Globus pallidus (tissue), 1 donor: ENCODE data around the gene SMYD3.
"Not testable (repeated sequence)": the region's sequence is repeated elsewhere in the genome, so short reads cannot be mapped to it uniquely, and the experiment has no call there.

Experiments
- DNase-seq: peaks from one replicate; pipeline ENCODE4 v3.0.0-alpha.2; 2015; ENCODE audit warnings: low spot score

The SMYD3 gene

GRCh38 chr1:246029616-246030015 is 477.5 kb downstream of the SMYD3 start:
- no peak for DNase-seq

- not testable (repeated sequence) for DNase-seq
These were observed 483.0 kb downstream of the SMYD3 start for GRCh38 chr1:246024118-246024517.

DNA sequence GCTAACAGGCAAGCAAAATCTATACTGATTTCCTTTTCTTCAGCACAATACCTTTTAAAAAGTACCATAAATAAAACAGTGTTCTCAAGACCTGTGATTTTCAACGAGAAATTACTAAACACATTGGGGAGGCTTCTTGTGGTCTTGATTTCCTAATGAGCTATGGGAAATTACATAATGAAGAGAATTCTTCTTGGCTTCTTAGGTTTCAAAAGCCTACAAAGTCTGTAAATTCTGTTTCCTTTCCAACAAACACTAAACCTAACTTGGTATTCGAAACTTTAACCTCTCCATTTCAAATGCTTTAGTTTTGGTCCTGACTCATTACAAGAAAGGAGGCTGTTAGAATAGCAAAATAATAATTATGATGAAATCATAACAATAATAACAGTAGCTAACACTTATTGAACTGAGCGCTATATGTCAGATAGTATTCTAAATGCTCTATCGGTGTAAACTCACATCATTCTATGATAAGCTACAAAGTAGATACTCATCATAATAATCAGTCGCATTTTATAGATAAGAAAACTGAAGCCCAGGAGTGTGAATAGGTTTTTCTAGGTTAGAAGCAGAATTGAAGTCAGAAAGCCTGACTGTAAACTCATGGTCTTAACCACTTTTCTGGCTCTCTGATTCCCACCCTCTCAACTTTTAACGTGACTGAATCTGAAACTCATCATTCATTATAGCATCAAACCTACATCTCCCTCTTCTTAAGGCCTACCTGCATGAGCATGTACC is 486.7 kb downstream of the SMYD3 start:
- DNase-seq, result no peak

GRCh38 chr1:246018146-246018545 is 488.9 kb downstream of the SMYD3 start:
- DNase-seq, result no peak

GRCh38 chr1:246012341-246012740 is 494.7 kb downstream of the SMYD3 start:
- peak; percentile 22 for DNase-seq

DNA sequence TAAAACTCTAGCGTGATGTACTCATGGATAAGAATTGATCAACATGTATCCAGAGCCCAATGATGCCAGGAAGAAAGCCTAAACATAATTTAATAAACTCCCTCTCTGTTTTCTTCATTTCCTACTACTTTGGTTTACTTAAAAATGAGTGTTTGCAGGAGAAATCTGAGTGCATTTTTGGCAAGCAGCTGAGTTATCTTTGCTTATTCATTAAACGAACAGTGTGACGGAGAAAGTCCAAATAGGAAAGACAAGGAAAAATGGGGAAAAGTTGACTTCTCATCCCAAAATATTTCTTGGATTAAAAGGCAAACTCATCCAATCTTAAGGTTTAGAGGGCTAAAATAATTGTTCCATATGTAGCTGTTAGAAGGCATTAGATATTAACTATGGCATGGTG is 496.7 kb downstream of the SMYD3 start:
- no peak for DNase-seq

DNA sequence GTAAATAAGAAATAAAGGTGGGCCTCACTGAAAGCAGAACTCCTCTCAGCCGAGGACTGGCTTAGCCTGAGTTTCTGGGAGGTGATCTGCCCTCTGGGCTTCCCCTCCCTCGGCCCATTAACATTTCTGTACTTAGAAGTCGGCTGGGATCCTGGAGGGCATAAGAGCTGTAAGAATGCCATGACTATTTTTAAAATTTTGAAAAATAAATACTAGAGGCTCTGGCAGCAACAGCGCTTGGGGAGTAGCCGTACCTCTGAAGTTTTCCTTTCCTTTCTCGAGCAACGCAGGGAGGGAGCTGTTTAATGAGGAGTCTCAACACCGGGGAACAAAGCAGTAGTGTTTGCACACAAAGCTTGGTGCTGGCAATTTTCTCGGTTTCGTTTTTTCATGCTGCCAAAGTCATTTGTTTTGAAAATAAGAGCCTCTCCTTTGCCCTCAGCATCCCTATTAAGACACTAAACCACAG is 498.7 kb downstream of the SMYD3 start:
- DNase-seq, result peak; percentile 72

- no peak for DNase-seq
These were observed 502.0 kb downstream of the SMYD3 start for GRCh38 chr1:246005067-246005466.

GRCh38 chr1:246004301-246004700 is 502.8 kb downstream of the SMYD3 start:
- no peak for DNase-seq

- DNase-seq, result no peak
These were observed 503.7 kb downstream of the SMYD3 start for GRCh38 chr1:246003442-246003730.

GRCh38 chr1:246002725-246003441 is 504.2 kb downstream of the SMYD3 start:
- peak; percentile 75 for DNase-seq

- DNase-seq, result no peak
These were observed 505.2 kb downstream of the SMYD3 start for GRCh38 chr1:246001837-246002230.

GRCh38 chr1:246001142-246001836 is 505.8 kb downstream of the SMYD3 start:
- no peak for DNase-seq

DNA sequence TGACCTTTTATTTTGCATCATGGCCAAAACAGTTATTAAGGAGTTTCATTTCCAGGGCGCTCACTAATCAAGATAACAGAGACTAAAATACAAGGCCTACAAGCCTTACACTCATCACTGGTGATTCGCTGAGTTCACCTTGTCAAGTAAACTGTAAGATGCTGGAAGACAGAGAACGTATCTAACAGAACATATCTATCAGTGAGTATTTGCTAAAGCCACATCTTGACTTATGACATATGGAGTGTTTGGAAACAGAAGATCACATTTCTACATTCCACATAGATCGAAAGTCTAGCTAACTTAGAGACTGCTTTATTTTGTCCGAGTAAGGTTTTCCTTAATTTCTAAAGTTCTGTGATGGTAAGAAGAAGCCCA is 506.5 kb downstream of the SMYD3 start:
- DNase-seq, result no peak

GRCh38 chr1:245999697-246000637 is 507.1 kb downstream of the SMYD3 start:
- DNase-seq, result no peak

GRCh38 chr1:245997471-245998258 is 509.4 kb downstream of the SMYD3 start:
- DNase-seq, result no peak

DNA sequence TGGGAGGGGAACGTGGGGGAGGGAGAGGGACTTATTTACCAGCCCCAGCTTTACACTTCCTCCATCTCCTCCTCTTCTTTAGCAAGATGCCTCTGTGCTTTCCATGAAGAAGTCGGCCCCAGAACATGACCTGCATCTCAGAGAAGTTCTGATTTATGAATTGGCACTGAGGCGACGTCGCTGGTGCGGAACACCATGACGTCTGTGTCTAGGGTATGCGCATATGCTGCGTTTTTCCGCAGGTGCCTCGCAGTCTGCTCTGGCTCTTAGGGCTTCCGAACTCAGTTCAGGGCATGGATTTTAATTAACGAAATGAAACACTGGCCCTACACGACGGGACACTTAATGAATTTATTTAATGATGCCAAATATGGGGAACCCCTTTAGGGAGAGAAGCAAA is 510.3 kb downstream of the SMYD3 start:
- no peak for DNase-seq

- DNase-seq, result no peak
These were observed 511.6 kb downstream of the SMYD3 start for GRCh38 chr1:245995474-245995873.

DNA sequence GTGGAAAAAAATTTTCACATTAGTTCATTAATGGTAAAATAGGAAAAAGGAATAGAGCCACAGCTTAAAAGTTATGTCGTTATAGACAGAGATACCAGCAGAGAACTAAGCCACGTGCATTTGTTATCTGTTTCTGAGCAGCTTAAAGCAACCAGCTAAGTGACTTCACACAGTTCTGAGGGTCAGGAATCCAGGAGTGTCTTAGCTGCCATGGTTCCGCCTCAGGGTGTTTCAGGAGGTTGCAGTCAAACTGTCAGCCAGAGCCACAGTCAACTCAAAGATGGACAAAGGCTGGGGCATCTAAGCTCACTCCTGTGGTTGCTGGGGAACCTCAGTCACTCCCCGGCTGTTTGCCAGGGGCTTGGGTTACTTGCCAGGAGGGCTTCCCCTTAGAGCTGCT is 515.8 kb downstream of the SMYD3 start:
- no peak for DNase-seq

DNA sequence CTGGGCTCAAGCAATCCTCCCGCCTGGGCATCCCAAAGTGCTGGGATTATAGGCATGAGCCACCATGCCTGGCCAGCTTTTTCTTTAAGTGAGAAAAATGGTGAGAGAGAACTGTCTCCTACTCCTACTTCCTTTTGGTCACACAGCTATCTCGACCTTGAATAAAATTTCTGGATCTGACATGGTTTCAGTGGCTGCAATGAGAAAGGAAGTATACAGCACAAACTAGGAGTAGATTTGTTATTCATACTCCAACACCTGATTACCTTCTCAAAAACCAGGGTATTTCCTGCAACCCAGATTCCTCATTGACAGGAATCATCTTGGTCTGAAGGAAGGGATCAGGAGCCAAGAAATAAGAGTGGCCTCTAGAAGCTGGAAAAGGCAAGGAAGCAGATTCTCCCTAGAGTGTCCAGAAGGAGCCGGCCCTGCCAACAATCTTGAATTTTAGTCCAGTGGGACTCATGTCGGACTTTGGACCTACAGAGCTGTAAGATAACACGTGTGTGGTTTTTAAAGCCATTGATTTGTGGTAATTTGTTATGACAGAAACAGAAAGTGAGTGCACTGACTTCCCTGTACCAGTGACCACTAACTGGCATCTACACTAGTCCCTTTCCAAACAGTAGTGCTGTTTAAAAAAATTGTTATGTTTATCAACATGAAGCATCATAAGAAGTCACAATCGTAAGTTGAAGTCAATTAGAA is 516.6 kb downstream of the SMYD3 start:
- DNase-seq, result no peak
